Inflammatory macrophage treated with lipopolysaccharide for 4 hours (primary cell): Measurements from ENCODE around the gene GASK1A.

ENCODE experiments used
- DNase-seq: peaks from one replicate; pipeline ENCODE4 v3.0.0-alpha.2; 2020

GASK1A gene

DNA sequence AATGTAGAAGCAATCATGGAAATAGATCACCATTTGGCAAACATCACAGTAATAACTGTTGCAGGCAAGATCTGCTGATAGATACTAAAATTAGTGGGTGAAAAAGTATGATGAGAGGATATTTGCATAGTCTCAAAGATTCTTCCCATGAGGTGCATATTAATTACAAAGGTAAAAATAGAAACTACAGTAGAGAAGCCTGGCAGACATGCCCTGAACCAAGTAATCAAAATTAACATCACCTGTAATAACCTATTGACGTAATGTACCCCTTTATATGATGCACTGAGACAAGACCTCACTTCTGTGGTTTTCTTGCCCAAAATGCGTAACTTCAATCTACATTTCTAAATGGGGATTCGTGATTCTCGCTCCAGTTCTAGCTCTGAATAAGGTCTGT lies 112.4 kb downstream of the GASK1A start:
- DNase-seq, result no peak

GRCh38 chr3:43093006-43093405 lies 113.9 kb downstream of the GASK1A start:
- DNase-seq, result no peak

DNA sequence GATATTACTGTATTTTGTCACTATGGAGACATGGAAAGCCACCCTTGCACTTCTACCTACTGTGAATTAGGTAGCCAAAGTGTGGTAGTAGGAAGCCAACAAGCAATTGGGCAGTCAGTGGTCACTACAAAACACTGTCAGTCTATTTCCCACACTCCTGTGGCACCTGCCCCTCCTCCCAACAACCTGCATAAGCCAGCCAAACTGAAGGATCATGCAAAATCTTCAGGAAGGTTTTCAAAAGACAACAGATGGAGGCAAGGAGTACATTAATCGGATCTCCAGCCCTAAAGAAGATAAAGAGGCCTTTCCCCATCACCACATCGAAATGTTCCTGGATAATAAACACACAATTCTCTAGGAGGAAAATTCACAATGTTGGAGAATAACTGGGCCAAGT lies 114.9 kb downstream of the GASK1A start:
- no peak for DNase-seq

DNA sequence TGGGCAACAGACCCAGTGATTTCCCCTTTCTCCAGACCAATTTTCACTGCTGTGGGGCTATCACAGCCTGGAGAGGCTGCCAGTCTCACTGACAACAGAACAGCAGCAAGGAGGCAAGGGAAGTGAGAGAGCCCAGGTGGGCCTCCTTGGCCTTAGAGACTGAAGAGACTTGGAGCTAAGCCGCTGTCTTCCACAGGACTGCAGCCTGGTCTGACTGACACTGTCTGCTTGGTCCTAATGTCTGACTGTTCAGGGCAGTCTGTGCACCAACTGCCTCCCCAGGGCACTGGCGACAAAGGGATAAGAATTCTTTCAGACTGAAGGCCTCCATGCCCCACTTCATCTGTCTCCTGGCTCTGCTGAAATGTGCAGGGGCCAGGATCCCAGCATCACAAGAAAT lies 115.3 kb downstream of the GASK1A start:
- DNase-seq, result no peak

DNA sequence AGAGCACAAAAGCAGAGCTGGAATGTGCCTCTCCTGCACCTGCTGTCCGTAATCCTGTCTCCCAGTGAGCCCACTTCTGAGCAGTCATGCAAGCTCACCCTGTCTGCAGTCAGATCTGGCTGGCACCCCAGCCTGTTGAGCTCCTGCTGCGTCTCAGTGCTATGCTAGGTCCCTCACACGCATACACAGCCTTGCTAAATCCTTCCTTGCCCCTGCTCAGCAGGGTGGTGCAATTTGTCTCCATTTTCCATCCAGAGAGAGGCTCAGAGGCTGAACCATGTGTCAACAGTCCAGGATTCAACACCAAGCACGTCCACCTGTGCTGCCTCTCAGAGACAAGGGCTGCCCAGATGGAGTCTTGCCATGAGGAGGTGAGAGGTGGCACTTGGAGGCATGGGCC lies 115.7 kb downstream of the GASK1A start:
- no peak for DNase-seq

DNA sequence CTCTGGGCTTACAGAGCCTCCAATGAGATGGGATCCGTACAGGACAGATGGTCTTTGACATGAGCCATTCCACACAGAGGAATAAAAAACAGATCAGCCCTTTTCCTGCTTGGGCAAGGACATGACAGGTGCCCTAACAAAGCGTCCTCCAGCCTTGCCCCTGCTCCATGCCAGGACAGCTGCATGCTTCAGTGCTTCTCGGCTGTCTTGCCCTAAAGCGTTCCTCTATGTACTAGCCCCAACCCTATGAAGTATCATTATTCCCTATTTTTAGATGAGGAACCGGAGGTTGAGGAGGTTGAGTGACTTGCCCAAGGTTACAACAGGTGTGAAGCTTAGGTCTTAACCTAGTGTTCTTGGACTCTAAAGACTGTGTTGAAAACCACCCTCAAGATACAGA lies 116.3 kb downstream of the GASK1A start:
- no peak for DNase-seq

DNA sequence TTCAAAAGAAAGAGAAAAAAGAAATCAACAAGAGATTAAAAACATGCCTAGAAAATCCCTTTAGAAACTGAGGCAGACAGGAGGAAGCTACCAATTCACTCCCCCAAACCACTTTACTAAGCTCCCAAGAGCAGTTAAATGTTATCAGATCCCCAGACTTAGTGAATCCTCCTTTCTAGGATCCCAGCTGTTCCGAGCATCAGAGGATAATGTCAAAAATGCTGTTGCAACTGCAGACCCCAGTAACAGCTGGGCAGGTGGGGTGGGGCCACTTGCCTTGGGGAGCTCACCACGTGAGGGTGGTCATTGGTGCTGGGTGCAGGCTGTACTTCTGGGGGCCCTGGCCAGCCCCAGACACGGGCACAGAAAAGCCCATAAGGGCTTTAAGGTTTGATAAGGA lies 117.7 kb downstream of the GASK1A start:
- DNase-seq, result no peak

DNA sequence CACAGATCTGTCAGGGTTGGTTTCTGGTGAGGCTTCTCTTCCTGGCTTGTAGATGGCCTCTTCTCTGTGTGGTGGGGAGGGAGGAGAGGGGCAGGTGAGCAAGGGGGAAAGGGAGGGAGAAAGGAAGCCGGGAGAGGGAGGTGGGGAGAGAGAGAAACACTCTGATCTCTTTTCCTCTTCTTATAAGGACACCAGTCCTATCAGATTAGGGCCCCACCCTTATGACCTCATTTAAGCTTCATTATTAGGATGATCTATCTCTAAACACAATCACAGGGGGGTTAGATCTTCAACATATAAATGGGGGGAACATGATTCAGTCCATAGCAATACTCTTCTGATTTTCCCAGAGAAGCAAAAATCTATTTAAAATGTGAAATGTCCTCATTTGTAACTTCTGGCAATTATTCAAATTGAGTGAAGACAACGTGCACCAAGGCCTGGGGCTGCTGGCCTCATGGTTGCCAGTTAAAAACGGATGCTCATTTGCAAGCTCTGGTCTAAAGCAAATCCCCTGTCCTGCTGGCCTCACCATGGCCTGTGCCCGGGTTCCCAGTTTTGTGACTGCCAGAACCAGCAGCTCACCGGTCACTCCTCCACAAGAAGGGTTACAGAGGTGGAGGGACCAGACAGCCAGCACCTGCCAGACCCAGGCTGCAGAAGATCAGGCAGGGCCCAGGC lies 118.4 kb downstream of the GASK1A start:
- no peak for DNase-seq

GRCh38 chr3:43098761-43099160 lies 119.7 kb downstream of the GASK1A start:
- no peak for DNase-seq

DNA sequence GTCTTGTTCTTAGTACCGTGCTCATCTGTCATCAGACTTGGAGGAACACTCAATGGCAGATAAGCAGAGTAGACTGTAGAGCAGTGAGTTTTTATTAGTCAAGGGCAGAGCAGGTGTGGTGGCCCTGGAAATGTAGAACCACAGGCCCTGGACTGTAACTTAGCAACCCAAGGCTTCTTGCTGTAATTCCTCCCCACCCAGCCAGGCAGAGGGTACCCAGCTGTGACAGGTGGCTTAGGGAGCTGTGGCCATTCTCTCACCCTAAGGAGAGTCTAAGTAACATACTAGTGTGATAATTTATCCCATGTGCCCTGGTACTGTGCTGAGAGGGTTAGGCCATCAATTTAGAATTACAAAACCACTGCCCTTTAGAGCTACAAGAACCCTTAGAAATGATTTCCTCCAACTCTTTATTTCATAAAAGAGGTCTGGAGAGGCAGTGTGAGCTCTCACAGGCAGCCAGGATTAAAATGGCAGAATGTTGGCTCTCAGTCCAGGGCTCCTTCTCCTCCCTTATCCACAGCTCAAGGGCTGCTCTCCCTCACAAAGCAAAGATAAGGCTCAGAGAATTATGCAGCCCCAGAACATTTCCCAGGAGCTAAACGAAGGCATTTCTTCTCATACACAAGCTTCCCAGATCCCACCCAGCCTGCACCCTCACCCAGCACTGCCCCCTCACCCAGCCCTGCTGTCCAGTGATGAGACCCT lies 123.8 kb downstream of the GASK1A start:
- no peak for DNase-seq

- DNase-seq, result no peak
Observed at GRCh38 chr3:43104039-43104438, 124.9 kb downstream of the GASK1A start.

DNA sequence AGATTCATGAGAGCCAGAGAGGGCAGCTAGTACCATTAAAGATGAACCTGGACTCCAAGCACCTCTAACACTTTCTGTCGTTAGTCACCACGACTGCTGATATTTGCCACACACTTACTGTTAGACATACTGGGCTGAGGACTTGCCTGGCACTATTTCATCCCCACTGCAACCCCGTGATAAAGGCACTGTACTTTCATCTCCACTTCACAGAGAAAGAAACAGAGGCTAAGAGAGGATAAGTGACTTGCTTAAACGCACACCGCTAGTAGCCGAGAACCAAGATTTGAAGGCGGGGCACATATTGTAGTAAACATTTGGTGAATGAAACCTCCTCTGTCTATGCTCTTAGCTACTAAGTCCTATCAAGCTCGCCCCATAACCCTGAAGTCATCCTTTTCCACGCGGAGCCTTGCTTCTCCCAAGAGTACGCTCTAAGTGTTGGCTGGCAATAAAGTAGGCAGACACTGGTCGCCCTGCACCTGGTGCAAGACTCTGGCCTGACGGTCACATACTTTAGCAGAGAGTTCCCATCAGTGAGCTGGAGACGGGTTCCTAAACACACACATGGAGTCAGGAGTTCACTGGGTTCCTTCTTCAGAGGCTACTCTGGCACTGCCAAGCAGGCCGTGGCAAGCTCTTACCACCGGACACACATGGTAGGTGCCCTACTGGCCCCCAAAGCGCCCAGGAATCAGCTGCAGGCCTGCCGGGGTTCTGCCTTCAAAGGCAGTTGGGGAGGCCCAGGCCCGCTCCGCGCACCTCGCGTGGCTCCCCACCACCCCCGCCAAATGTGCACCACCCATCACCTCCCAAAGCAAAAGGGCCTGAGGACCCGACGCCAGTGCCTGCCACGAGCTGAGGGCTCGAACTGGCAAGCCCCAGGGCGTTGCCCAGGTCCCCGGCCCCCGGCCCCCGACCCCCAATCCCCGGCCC lies 125.8 kb downstream of the GASK1A start:
- DNase-seq, result no peak

GRCh38 chr3:43105596-43106292 lies 126.6 kb downstream of the GASK1A start, which contains the start of gene POMGNT2:
POMGNT2 (minus strand) TSS chr3:43106079; CDS start chr3:43081431, 24,648 bp downstream.
- peak; percentile 82 for DNase-seq

DNA sequence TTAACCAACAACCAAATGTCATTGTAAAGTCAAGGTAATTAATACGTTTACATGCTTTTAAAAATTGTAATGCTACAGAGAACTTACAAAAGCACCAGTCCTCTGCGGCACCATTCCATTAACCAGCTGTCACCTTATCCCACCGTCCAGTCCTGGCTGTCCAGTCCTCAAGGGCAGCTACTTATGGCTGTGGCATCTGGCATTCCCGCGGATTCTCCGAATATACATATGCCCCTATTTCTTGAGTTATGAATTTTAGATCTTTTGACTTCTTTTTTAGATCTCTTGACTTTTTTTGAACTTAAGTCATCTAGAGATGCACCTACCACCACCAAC lies 127.2 kb downstream of the GASK1A start:
- no peak for DNase-seq
